SH-SY5Y (cell line): ENCODE data around the gene HESX1.

ENCODE experiments used
- GATA2 ChIP-seq: IDR thresholded peaks from 2 replicates; pipeline ENCODE4 v1.6.1; 2011; ENCODE audit warnings: mild to moderate bottlenecking, low read depth, low read length
- GATA3 ChIP-seq: IDR thresholded peaks from 2 replicates; pipeline ENCODE4 v1.6.1; 2011; ENCODE audit warnings: low read depth, mild to moderate bottlenecking, low read length, moderate library complexity

GRCh38 chr3:57169872-57170623 is 29.7 kb downstream of the HESX1 start:
- TF ChIP-seq GATA2 = no peak
- TF ChIP-seq GATA3 = no peak
